OCI-LY7 (cell line): Measurements from ENCODE around the gene DENND10. TPM values are rescaled to one million over a fixed set of nuclear protein-coding genes. Genes with fewer than 3 reads are reported as not detected.
"Not testable (repeated sequence)": the region's sequence is repeated elsewhere in the genome, so short reads cannot be mapped to it uniquely, and the experiment has no call there.

Experiments
- BruUV-seq: library from RNA; stranded (reverse); fragments of 400-500 nt; replicated peaks from 2 replicates; lab custom pipeline; 2021; lab: Mats Ljungman, UMichigan
- CTCF ChIA-PET: fragments of 300-600 bp; sonication (Branson Sonifier 250); formaldehyde crosslinking; loops from one replicate; lab custom pipeline; 2022; ENCODE audit warnings: antibody characterized with exemption; ENCODE audit not compliant: unreplicated experiment; lab: Charles Lee
- POLR2A ChIA-PET: fragments of 300-600 bp; sonication (Branson Sonifier 250); formaldehyde crosslinking; loops from one replicate; lab custom pipeline; 2022; ENCODE audit warnings: antibody characterized with exemption; lab: Charles Lee
- DNase-seq: peaks from one replicate; pipeline ENCODE4 v3.0.0-alpha.2; 2015; ENCODE audit warnings: low spot score
- H2AFZ ChIP-seq: fragments of 200-600 bp; sonication (generic), shearing (Covaris generic); 2 replicates; pipeline ENCODE4 v1.6.1; 2014; ENCODE audit warnings: mild to moderate bottlenecking, antibody characterized with exemption, low read length, moderate library complexity
- H3K27ac ChIP-seq: fragments of 200-600 bp; sonication (generic); 2 replicates; pipeline ENCODE4 v1.5.1; 2014; ENCODE audit warnings: mixed run types, low read depth, mild to moderate bottlenecking, moderate library complexity, low read length, inconsistent platforms; ENCODE audit not compliant: poor library complexity, severe bottlenecking
- H3K36me3 ChIP-seq: fragments of 200-600 bp; sonication (generic); 2 replicates; pipeline ENCODE4 v1.6.1; 2014; ENCODE audit warnings: mild to moderate bottlenecking, antibody characterized with exemption, low read length, moderate library complexity, mixed read lengths; ENCODE audit not compliant: insufficient read depth
- H3K4me1 ChIP-seq: fragments of 200-600 bp; sonication (generic); 2 replicates; pipeline ENCODE4 v1.5.1; 2014; ENCODE audit warnings: mild to moderate bottlenecking, low read length; ENCODE audit not compliant: insufficient read depth, poor library complexity, severe bottlenecking
- H3K4me2 ChIP-seq: fragments of 200-600 bp; sonication (generic); 2 replicates; pipeline ENCODE4 v1.6.1; 2014; ENCODE audit warnings: mild to moderate bottlenecking, low read length
- H3K4me3 ChIP-seq: fragments of 200-600 bp; sonication (generic); 2 replicates; pipeline ENCODE4 v1.5.1; 2014; ENCODE audit warnings: mild to moderate bottlenecking, low read depth, low read length; ENCODE audit not compliant: poor library complexity, severe bottlenecking
- H3K79me2 ChIP-seq: fragments of 200-600 bp; sonication (generic); 2 replicates; pipeline ENCODE4 v1.6.1; 2016; ENCODE audit warnings: low read depth, mild to moderate bottlenecking, low read length, moderate library complexity, mixed read lengths; ENCODE audit not compliant: insufficient read depth
- H3K9me2 ChIP-seq: fragments of 200-600 bp; sonication (generic); 2 replicates; pipeline ENCODE4 v1.6.1; 2016; ENCODE audit warnings: mild to moderate bottlenecking, low read length, mixed read lengths; ENCODE audit not compliant: insufficient read depth
- H3K9me3 ChIP-seq: fragments of 200-600 bp; sonication (generic); 2 replicates; pipeline ENCODE4 v1.6.1; 2014; ENCODE audit warnings: mild to moderate bottlenecking, mixed run types, low read length, mixed read lengths
- H4K20me1 ChIP-seq: fragments of 200-600 bp; sonication (generic); 2 replicates; pipeline ENCODE4 v1.6.1; 2014; ENCODE audit warnings: mild to moderate bottlenecking, antibody characterized with exemption, low read length, moderate library complexity, mixed read lengths; ENCODE audit not compliant: insufficient read depth
- EZH2phosphoT487 ChIP-seq: fragments of 200-600 bp; sonication (generic); IDR thresholded peaks from 2 replicates; pipeline ENCODE4 v1.6.1; 2018; ENCODE audit warnings: low read depth, borderline replicate concordance, mild to moderate bottlenecking, mixed run types, antibody characterized with exemption, low read length, moderate library complexity, mixed read lengths
- intact Hi-C: fragments of 100-400 bp; cut with micrococcal nuclease; formaldehyde crosslinking; loops from one replicate; pipeline ENCODE4 v1.10.0; 2022; ENCODE audit not compliant: unreplicated experiment
- total RNA-seq, 2 experiments: library from RNA; depleted of rRNA in 1 of 2; stranded (reverse); fragments of >200 nt in 1 of 2; shearing (Covaris generic) in 1 of 2; gene quantifications; 2 replicates each; pipeline ENCODE4 v1.2.3, GENCODE V29; 2014 to 2022
- TF ChIP-seq, protein P1 (sequence below): fragments of 200-600 bp; sonication (generic); conservative IDR thresholded peaks from 2 replicates; pipeline ENCODE4 v1.5.1; 2014; ENCODE audit warnings: mild to moderate bottlenecking, antibody characterized with exemption, low read length, moderate library complexity, mixed read lengths

The DENND10 gene
- total RNA-seq, 2 experiments from 2014 or later: 17.8 to 27.1 TPM

- Histone ChIP-seq H3K4me2 (peak within 1 kb of the TSS; percentile 94), H2AFZ (peak within 1 kb of the TSS; percentile 99), H3K9me2 (no peaks in the 10 kb centered on the region), H3K4me1 (peaks cover 35% of the 10 kb centered on the region), H3K36me3 (peaks cover 36% of the 10 kb centered on the region), H4K20me1 (no peaks in the 10 kb centered on the region), H3K27ac (peak within 1 kb of the TSS; percentile 62), H3K79me2 (peaks cover 38% of the 10 kb centered on the region), H3K9me3 (no peaks in the 10 kb centered on the region), H3K4me3 (peak within 1 kb of the TSS; percentile 78)
- intact Hi-C loops: loop anchor here (1.0 kb wide), 1 partner anchor 149 kb away; the partner anchor contains the start of gene NANOS1
- DNase-seq: peak; percentile 92
- TF ChIP-seq, protein P1, sequence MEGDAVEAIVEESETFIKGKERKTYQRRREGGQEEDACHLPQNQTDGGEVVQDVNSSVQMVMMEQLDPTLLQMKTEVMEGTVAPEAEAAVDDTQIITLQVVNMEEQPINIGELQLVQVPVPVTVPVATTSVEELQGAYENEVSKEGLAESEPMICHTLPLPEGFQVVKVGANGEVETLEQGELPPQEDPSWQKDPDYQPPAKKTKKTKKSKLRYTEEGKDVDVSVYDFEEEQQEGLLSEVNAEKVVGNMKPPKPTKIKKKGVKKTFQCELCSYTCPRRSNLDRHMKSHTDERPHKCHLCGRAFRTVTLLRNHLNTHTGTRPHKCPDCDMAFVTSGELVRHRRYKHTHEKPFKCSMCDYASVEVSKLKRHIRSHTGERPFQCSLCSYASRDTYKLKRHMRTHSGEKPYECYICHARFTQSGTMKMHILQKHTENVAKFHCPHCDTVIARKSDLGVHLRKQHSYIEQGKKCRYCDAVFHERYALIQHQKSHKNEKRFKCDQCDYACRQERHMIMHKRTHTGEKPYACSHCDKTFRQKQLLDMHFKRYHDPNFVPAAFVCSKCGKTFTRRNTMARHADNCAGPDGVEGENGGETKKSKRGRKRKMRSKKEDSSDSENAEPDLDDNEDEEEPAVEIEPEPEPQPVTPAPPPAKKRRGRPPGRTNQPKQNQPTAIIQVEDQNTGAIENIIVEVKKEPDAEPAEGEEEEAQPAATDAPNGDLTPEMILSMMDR: 0 out of 2 replicates have a peak, but pooled peaks have one; percentile 24
- TF ChIP-seq EZH2phosphoT487: no peak
- POLR2A ChIA-PET: interaction anchor here (0.8 to 1.0 kb wide), 4 partner anchors 10 to 55 kb away, joined by 3 to 4 read pairs (median 4); no protein-coding TSS in a partner anchor
- TSS peak; percentile 85 for BruUV-seq
- CTCF ChIA-PET: no interaction called here
Measured at GRCh38 chr10:119178372-119179119, 74.6 kb downstream of the DENND10 start, which contains the start of gene PRDX3. PRDX3 (minus strand) TSS chr10:119178812; CDS start chr10:119178790, 22 bp downstream.

DNA sequence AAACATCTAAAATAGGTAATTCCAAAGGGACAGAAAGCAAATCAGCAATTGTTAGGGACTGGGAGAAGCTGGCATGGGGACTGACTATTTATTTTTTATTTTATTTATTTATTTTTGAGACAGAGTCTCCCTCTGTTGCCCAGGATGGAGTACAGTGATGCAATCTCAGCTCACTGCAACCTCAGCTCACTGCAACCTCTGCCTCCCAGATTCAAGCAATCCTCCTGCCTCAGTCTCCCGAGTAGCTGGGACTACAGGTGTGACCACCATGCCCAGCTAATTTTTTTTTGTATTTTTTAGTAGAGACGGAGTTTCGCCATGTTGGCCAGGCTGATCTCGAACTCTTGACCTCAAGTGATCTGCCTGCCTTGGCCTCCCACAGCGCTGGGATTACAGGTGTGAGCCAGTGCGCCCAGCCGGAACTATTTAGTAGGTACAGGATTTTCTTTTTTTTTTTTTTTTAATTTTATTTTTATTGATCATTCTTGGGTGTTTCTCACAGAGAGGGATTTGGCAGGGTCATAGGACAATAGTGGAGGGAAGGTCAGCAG is 77.0 kb downstream of the DENND10 start:
- BruUV-seq: not testable (repeated sequence)

More for the DNA sequence above, 77.0 kb downstream of the DENND10 start:
- H3K27ac ChIP-seq, H3K9me2 ChIP-seq, intact Hi-C loops, CTCF ChIA-PET, H3K4me3 ChIP-seq, H3K4me2 ChIP-seq, H2AFZ ChIP-seq, DNase-seq, H3K9me3 ChIP-seq, H4K20me1 ChIP-seq: not testable (repeated sequence)
- peaks cover 24% of the 10 kb centered on the region for H3K79me2 ChIP-seq
- peaks cover 13% of the 10 kb centered on the region; the same call in 1 of the 2 replicates for H3K36me3 ChIP-seq
- TF ChIP-seq, protein P1: 0 out of 2 replicates have a peak, but pooled peaks have one; percentile 24
- peaks cover 24% of the 10 kb centered on the region for H3K4me1 ChIP-seq
- POLR2A ChIA-PET: interaction anchor here (0.6 to 1.1 kb wide), 5 partner anchors 8 to 998 kb away, joined by 3 to 7 read pairs (median 3); no protein-coding TSS in a partner anchor
